Measurements from ENCODE around the gene CDH22.

The CDH22 gene

GRCh38 chr20:46212252-46212651 lies 96.0 kb downstream of the CDH22 start:
- no peak for DNase-seq

DNA sequence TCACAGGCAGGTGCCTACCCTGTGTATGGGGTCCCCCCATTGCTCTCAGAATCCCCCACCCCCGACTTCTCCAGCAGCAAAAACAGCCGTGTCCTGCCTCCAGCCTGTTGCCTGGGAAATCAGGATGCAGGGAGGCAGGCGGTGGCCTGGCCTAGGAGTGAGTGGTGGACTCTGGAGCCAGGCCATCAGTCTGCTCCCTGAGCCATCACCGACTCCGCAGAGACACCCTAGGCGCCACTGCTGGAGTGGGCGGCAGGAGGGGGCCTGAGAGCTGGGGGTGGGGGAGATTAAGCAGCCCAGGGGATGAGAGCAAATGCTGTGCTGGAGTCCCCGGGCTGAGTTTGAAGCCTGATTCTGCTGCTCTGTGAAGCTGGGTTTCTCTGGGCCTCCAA lies 97.0 kb downstream of the CDH22 start:
- DNase-seq = no peak

DNA sequence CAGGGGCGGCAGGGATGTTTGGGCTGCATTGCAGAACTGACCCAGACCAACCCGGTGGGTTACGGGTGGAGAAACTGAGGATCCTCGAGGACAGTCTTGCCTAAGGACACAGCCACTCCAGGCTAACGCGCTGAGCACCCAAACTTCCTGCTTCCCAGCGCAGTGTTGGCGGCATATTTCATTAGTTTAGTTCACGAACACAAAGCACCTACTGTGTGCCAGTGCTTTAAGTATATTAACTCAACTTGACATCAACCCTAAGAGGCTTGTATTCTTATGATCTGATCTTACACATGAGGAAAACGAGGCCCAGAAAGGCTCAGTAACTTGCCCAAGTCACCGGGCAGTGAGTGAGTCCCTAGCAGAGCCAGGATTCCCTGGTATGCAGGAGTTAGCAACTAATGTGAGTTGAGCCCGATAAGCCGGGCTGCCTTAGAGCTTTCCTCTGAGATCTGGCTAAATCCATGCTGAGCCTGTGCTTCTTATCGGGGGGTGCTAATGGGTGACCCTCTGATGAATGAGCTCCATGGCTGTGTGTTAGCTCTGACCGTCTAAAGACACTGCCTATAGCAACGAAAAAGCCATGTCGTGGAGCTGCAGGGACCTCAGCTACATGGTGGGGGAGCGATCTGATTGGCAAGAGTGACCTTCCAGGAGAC lies 97.5 kb downstream of the CDH22 start:
- DNase-seq = no peak

- DNase-seq = no peak
Observed at GRCh38 chr20:46209930-46210671, 98.2 kb downstream of the CDH22 start.

GRCh38 chr20:46207793-46208192 lies 100.5 kb downstream of the CDH22 start:
- DNase-seq = no peak

DNA sequence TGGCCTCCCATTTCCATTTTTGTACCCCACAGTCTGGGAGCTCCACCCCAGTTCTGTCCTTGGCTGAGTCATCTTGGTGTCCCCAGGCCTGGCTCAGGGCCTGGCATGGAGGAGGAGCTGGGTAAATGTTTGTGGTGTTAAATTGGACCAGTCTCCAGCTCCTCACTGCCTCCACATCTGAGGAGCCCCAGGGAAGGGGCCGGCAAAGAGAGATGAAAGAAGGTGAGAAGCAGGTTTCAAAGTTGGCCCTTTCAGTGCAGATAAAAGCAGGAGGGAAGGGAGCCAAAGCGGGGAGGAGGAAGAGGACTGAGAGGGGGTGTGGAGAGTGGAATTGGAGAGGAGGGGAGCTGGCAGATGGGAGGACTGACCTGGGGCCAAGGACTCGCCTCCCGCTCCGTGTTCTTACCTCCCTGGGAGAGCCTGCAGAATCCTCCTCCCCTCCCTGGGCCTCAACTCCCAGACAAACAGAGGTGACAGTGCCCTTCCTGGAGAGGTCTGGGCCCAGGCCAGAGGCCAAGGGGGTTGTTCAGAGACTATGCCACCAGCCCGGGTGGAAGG lies 101.2 kb downstream of the CDH22 start:
- DNase-seq = no peak

GRCh38 chr20:46206025-46206424 lies 102.3 kb downstream of the CDH22 start:
- DNase-seq = no peak

DNA sequence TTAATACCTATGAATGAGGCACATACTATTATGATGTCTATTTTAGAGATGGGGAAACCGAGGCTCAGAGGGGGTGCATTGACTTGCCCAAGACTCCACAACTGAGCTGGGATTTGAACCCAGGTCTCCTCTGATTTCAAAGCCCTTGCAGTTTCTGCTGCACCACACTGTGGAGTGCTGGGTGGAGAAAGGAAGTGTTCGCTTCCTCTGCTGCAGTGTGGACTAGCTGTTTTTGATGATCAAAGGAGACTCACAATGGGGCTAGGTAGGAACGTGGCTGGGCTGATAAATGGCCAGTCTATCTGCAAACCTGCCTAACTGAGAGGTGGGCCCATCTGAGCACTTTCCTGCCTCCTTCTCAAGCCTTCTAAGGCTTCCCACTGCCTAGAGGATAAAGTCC lies 102.9 kb downstream of the CDH22 start:
- DNase-seq = no peak

- DNase-seq = no peak
Observed at GRCh38 chr20:46204594-46205186, 103.6 kb downstream of the CDH22 start.

- DNase-seq = no peak
Observed at GRCh38 chr20:46203510-46203837, 104.8 kb downstream of the CDH22 start.

DNA sequence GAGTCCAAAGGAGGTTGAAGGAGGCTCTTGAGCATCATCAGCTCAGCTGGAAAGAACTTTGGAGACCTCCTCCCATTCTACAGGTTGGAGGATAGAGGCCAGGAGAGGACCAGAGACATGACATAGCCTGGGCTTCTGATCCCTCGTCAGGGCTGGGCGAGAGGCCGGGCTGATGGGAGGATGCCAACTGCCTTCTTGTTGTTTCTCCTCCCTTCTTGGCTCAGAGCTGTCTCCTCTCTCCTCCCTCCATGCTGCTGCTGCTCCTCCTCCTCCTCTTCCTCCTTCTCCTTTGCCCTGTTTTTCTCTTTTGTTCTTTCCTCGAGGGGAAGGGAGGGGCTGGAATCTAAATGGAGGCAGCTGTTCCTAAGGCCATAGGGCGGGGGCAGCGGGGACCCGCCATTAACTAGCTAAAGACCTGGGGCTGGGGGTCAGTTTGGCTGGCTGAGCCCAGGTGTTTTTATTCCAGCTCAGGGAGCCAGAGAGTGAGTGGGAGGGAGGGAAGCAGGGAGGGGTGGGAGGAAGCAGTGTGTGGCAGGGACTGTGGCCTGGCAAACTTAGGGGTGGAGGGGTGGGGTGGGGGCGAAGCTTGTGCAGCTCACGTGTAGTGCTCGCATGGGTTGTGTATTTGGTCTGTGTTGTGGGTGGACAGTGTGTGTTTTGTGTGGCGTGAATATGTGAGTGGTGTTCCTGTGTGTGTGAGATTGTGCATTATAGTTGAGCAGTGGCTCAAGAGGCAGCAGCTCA lies 105.4 kb downstream of the CDH22 start:
- DNase-seq = no peak

DNA sequence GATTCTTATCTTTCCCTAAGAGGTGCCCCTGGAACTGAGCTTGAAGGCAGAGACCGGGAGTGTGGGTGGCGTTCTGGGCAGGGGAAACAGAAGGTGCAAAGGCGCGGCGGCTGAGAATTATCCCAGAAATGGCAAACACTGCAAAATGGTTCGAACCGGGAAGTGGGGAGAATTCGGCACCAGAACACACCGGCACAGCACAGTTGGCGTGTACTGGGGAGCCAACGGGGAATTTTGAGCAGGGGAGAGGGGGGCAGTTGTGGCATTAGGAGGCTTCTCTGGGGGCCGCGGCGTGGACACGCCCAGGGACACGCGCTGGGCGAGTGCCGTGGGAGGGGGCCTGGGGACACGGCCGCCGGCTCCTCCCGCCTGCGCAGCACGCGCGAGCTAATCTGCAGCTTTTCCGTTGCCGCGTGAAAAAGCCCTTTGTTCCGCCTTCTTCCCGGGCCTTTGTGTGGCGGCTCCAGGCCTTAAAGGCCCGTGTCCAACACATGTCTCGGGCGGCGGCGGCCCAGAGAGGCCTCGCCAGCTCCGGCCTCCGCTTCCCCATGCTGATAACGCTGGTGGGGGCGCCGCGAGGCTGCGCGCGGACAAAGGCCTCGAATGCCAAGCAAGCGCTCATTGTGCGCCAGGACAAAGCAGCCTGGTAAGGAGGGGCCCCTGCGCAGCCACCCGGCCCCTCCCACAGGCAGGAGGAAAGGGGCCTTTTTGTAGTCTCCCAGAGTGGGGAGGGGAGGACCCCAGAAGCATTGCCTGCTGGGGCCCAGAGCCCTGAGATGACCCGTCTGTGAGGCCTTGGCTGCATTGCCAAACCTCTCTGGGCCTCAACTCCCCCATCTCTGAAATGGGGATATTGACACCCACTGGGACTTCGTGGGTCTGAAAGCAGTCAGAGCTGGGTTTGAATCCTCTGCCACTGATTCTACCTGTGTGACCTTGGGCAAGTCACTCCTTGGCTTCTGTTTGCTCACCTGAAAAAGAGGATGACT lies 107.4 kb downstream of the CDH22 start:
- no peak for DNase-seq

DNA sequence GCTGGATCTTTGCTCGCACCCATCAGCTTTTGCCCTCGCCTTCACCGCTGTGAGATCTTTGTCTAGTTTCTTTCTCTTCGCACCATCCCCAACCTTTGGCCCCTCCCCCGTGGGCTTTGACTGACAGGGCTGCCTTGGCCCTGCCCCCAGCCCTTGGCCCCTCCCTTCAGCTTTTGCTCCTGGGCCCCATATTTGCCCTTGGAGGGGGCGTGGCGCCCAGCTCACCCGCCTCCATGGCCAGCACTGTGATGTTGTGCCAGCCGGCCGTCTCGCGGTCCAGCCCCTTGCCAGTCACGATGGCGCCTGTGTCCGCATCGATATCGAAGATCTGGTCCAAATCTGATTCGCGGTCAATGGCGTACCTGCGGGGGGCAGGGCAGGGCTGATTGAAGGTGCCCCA lies 109.1 kb downstream of the CDH22 start:
- no peak for DNase-seq

DNA sequence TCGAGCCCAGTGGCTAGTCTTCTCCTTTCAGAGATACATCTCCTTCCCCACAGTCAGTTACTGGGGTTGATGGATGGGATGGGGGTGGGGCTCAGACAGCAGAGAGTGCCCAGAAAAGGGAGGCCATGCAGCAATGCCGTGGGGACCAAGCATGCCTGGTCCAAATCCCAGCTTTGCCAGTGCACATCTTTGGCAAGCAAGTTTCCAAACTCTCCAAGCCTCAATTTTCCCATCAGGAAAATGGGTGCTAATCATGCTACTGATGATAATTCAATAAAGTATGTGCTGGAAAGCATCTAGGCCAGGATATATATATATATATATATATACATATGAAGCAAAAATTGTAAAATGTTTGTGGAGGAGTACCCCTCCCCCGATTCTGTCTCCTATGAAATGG lies 111.3 kb downstream of the CDH22 start:
- DNase-seq = no peak

DNA sequence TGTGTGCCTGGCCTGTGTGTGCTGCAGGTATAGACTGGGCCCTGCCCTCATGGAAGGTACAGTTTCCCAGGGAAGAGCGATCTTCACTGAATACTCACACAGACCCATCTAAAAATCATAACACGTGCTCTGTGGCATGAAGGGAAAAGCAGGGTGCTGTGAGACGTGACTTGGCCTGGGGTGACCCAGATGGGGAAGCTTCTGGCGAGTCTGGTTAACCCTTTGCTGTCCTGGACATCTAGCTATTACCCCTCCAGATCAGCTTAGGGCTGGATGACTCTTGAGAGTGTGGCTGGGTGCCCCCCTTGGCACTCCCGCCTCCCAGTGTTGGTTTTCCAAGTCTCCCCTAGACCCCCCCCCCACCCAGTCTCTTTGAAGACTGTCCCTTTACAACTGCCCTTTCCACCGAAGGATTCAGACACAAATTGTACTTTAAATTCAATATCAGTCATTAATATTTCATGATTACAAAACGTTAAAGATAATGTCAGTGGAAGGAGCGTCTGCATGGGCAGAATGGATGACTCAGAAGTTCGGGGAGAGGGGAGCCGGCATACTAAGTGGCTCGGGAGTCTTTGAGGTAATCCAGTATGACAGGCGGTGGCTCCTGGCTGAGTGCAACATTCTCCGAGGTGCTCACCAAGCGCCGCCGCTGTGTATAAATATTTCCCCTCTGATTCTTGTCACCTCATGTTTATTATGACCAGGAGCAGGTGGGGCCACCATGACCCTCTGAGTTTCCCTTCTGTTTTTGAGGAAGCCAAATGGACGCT lies 112.8 kb downstream of the CDH22 start:
- no peak for DNase-seq

DNA sequence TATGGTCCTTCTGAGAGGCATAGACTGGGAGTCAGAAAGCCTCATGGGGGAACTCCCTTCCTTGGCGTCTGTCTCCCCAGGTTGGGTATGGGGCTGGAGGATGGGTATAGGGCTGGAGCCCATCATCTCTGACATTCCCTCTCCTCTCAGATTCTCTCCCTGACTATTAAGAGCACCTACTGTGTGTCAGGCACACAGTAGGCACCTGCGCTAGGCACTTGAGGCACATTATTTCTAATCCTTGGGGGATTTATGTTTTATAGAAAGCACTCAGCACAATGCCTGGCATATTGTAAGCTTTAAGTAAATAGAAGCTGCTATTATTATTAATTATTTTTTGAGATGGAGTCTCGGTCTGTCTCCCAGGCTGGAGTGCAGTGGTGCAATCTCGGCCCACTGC lies 113.9 kb downstream of the CDH22 start:
- DNase-seq = no peak

- DNase-seq = no peak
Observed at GRCh38 chr20:46192376-46192944, 115.8 kb downstream of the CDH22 start.

- DNase-seq = no peak
Observed at GRCh38 chr20:46191611-46192010, 116.7 kb downstream of the CDH22 start.

- DNase-seq = no peak
Observed at GRCh38 chr20:46191168-46191540, 117.1 kb downstream of the CDH22 start.

GRCh38 chr20:46190478-46191167 lies 117.7 kb downstream of the CDH22 start:
- DNase-seq = no peak

Measured in cortex of kidney (tissue), 1 donor.